Kidney epithelial cell (primary cell): Measurements from ENCODE around the gene AXIN1. TPM values are rescaled to one million over a fixed set of nuclear protein-coding genes. Genes with fewer than 3 reads are reported as not detected.
"Not testable (repeated sequence)": the region's sequence is repeated elsewhere in the genome, so short reads cannot be mapped to it uniquely, and the experiment has no call there.

ENCODE experiments used
- DNase-seq: peaks from one replicate; pipeline ENCODE4 v3.0.0-alpha.2; 2010; ENCODE audit warnings: low read depth
- H3K27me3 ChIP-seq: 2 replicates; pipeline ENCODE4 v1.6.0; 2011; ENCODE audit warnings: low read length; ENCODE audit not compliant: control insufficient read depth, insufficient read depth
- H3K36me3 ChIP-seq: 2 replicates; pipeline ENCODE4 v1.5.1; 2011; ENCODE audit warnings: low read length; ENCODE audit not compliant: control insufficient read depth, insufficient read depth
- H3K4me3 ChIP-seq: 2 replicates; pipeline ENCODE4 v1.5.1; 2011; ENCODE audit warnings: low read depth, mild to moderate bottlenecking, control low read depth, low read length
- CTCF ChIP-seq: IDR thresholded peaks from 2 replicates; pipeline ENCODE4 v1.5.1; 2011; ENCODE audit warnings: mild to moderate bottlenecking, moderate library complexity, low read length, control low read depth, inconsistent platforms; ENCODE audit not compliant: insufficient read depth, poor library complexity, severe bottlenecking
- total RNA-seq: library from RNA; depleted of rRNA; stranded (reverse); fragments of >200 nt; gene quantifications from 2 replicates; pipeline ENCODE4 v1.2.3, GENCODE V29; 2015

AXIN1 gene
- total RNA-seq, 1 donor from 2014 or later, result 43.0 TPM

- Histone ChIP-seq H3K36me3 (no peaks in the 10 kb centered on the region), H3K4me3 (no peak overlapping the region), H3K27me3 (no peaks in the 10 kb centered on the region)
- DNase-seq, result no peak
- no peak for TF ChIP-seq CTCF
Measured at GRCh38 chr16:261031-261691, 91.4 kb downstream of the AXIN1 start.

- TF ChIP-seq CTCF, result no peak
Measured at GRCh38 chr16:260326-260725, 92.2 kb downstream of the AXIN1 start.

GRCh38 chr16:259814-260253 lies 92.7 kb downstream of the AXIN1 start:
- Histone ChIP-seq H3K27me3 (no peaks in the 10 kb centered on the region), H3K4me3 (no peak overlapping the region), H3K36me3 (no peaks in the 10 kb centered on the region)
- TF ChIP-seq CTCF, result no peak
- no peak for DNase-seq

More at GRCh38 chr16:260326-260725, 92.2 kb downstream of the AXIN1 start:
- Histone ChIP-seq H3K36me3 (no peaks in the 10 kb centered on the region), H3K27me3 (no peaks in the 10 kb centered on the region), H3K4me3 (no peak overlapping the region)
- no peak for DNase-seq

GRCh38 chr16:259226-259625 lies 93.3 kb downstream of the AXIN1 start:
- TF ChIP-seq CTCF, result no peak
- DNase-seq, result no peak
- Histone ChIP-seq H3K36me3 (no peaks in the 10 kb centered on the region), H3K27me3 (no peaks in the 10 kb centered on the region), H3K4me3 (no peak overlapping the region)

- DNase-seq, H3K27me3 ChIP-seq, H3K36me3 ChIP-seq, H3K4me3 ChIP-seq: not testable (repeated sequence)
Measured at GRCh38 chr16:258091-258490, 94.4 kb downstream of the AXIN1 start.

GRCh38 chr16:255183-255582 lies 97.3 kb downstream of the AXIN1 start:
- no peak for DNase-seq
- no peak for TF ChIP-seq CTCF
- Histone ChIP-seq H3K36me3 (peaks cover 4% of the 10 kb centered on the region), H3K4me3 (no peak overlapping the region), H3K27me3 (no peaks in the 10 kb centered on the region)
